Testis (tissue), 2 donors: ENCODE measurements around the gene GIPC1.

ENCODE experiments used
- POLR2A ChIP-seq: fragments of 450-650 bp; IDR thresholded peaks from one replicate; pipeline ENCODE4 v1.6.1; 2017; ENCODE audit warnings: antibody characterized with exemption, mild to moderate bottlenecking, moderate library complexity
- TF ChIP-seq, protein P1 (sequence below), 3 experiments: fragments of 450-650 bp in 2 of 3; fragments of 200-600 bp in 1 of 3; sonication (generic) in 1 of 3; IDR thresholded peaks; one replicate each; pipeline ENCODE4 v1.5.1; 2016 to 2019; ENCODE audit warnings: antibody characterized with exemption in 3 of 3, mild to moderate bottlenecking in 2 of 3, moderate library complexity in 1 of 3

- TF ChIP-seq, protein P1, sequence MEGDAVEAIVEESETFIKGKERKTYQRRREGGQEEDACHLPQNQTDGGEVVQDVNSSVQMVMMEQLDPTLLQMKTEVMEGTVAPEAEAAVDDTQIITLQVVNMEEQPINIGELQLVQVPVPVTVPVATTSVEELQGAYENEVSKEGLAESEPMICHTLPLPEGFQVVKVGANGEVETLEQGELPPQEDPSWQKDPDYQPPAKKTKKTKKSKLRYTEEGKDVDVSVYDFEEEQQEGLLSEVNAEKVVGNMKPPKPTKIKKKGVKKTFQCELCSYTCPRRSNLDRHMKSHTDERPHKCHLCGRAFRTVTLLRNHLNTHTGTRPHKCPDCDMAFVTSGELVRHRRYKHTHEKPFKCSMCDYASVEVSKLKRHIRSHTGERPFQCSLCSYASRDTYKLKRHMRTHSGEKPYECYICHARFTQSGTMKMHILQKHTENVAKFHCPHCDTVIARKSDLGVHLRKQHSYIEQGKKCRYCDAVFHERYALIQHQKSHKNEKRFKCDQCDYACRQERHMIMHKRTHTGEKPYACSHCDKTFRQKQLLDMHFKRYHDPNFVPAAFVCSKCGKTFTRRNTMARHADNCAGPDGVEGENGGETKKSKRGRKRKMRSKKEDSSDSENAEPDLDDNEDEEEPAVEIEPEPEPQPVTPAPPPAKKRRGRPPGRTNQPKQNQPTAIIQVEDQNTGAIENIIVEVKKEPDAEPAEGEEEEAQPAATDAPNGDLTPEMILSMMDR (IDR thresholded peaks at IDR 0.05): no peak
- no peak for TF ChIP-seq POLR2A
Measured at GRCh38 chr19:14526423-14526822, 30.5 kb upstream of the GIPC1 start.
